HG02884 (cell line): ENCODE data around the gene ENTPD6.
A peak's percentile ranks its signal among the peaks of the same experiment; 100 is the strongest.
"Not testable (repeated sequence)": the region's sequence is repeated elsewhere in the genome, so short reads cannot be mapped to it uniquely, and the experiment has no call there.

Experiments used
- ATAC-seq: cut with Tn5 transposase; IDR thresholded peaks from one replicate; pipeline ENCODE4 v1.9.1; 2021; ENCODE audit warnings: mild to moderate bottlenecking, moderate library complexity; ENCODE audit not compliant: unreplicated experiment

Gene ENTPD6

GRCh38 chr20:25222461-25223178 lies 27.1 kb downstream of the ENTPD6 start:
- ATAC-seq = no peak

- ATAC-seq = no peak
Observed at GRCh38 chr20:25223179-25223661, 27.7 kb downstream of the ENTPD6 start.

GRCh38 chr20:25223765-25224720 lies 28.5 kb downstream of the ENTPD6 start:
- ATAC-seq = no peak

GRCh38 chr20:25224941-25225340 lies 29.4 kb downstream of the ENTPD6 start:
- no peak for ATAC-seq

- ATAC-seq = no peak
Observed at GRCh38 chr20:25225642-25226432, 30.3 kb downstream of the ENTPD6 start.

- no peak for ATAC-seq
Observed at GRCh38 chr20:25226433-25227316, 31.2 kb downstream of the ENTPD6 start.

- no peak for ATAC-seq
Observed at GRCh38 chr20:25227317-25227831, 31.9 kb downstream of the ENTPD6 start.

GRCh38 chr20:25229486-25230165 lies 34.1 kb downstream of the ENTPD6 start:
- no peak for ATAC-seq

- ATAC-seq = no peak
Observed at GRCh38 chr20:25230166-25230831, 34.8 kb downstream of the ENTPD6 start.

GRCh38 chr20:25233016-25233772 lies 37.7 kb downstream of the ENTPD6 start:
- no peak for ATAC-seq

- not testable (repeated sequence) for ATAC-seq
Observed at GRCh38 chr20:25234009-25234849, 38.7 kb downstream of the ENTPD6 start.

- ATAC-seq = no peak
Observed at GRCh38 chr20:25236450-25237304, 41.2 kb downstream of the ENTPD6 start.

GRCh38 chr20:25237610-25238318 lies 42.3 kb downstream of the ENTPD6 start:
- peak; percentile 76 for ATAC-seq

GRCh38 chr20:25238319-25239037 lies 43.0 kb downstream of the ENTPD6 start:
- ATAC-seq = no peak
